ENCODE measurements around the gene ZNF778. TPM values are rescaled to one million over a fixed set of nuclear protein-coding genes. Genes with fewer than 3 reads are reported as not detected.
A peak's percentile ranks its signal among the peaks of the same experiment; 100 is the strongest.

The ZNF778 gene
- total and polyA plus RNA-seq, 2 of the 8 experiments (the other 6 are each of a cell fraction or from before 2014, with no cell fraction given): 9.5 to 21.9 TPM

DNA sequence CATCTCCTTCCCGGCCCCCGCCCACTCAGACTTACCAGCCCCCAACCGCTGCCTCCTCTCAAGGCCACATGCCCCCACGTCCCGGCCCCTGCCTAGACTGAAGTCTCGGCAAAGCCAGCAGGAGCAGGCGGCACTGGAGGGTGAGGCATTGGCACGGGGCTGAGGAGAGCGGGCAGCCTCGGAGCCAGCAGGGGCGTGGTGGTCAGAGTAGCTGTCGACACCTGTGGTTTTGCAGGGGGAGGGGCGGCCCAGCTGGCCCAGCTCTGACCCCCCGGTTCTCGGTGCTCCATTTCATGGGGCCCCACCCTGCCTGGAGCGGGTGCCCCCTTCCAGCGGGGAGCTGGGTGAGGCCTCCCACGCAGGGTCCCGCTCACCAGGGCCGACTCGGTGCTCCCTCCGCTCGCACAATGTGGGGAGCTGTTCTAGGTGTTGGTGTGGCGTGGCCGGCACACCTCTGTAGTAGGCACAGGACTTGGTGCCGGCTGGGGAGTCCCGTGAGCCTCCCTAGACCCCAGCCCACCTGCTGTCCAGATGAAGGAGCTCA is 41.3 kb upstream of the ZNF778 start:
- no peak overlapping the region for H2BK15ac ChIP-seq (ENCODE audit: low read length)
- H3K36me3 ChIP-seq (ENCODE audit: control insufficient read depth in 2 of 4, insufficient read depth in 4 of 4, low read length in 3 of 4): no peaks in the 10 kb centered on the region
- H3K4me1 ChIP-seq (replicated peaks in 1 of 4; ENCODE audit: control insufficient read depth in 3 of 4, insufficient read depth in 4 of 4, low read length in 3 of 4): peaks cover 0 to 16% (median 11%) of the 10 kb centered on the region in 4 experiments; a peak in 6 of 7 replicates
- no peaks in the 10 kb centered on the region for H3K9me3 ChIP-seq (ENCODE audit: insufficient read depth in 2 of 2, low read depth in 1 of 2, low read length in 1 of 2)
- H3K27ac ChIP-seq (ENCODE audit: low read depth, low read length): no peak overlapping the region
- H2AFZ ChIP-seq (ENCODE audit: low read length): no peak overlapping the region
- no peak overlapping the region for H4K5ac ChIP-seq (ENCODE audit: insufficient read length, low read depth, low read length)
- no peak overlapping the region for H4K8ac ChIP-seq (ENCODE audit: extremely low read depth, insufficient read depth, low read length)
- H3K9ac ChIP-seq (replicated peaks in 1 of 4; ENCODE audit: extremely low read depth in 1 of 4, low read depth in 3 of 4, low read length in 3 of 4): no peak overlapping the region
- H3K4me3 ChIP-seq (ENCODE audit: extremely low read depth in 1 of 4, insufficient read depth in 2 of 4, low read depth in 3 of 4, low read length in 4 of 4): no peak overlapping the region
- no peak overlapping the region for H3K56ac ChIP-seq (replicated peaks; ENCODE audit: insufficient read length, low read depth, low read length)
- DNase-seq (ENCODE audit: low read depth in 1 of 2, low spot score in 2 of 2) (peak in 1 of 2 experiments; percentile 46), FAIRE-seq (no peak)
- no peak overlapping the region for H3K4me2 ChIP-seq (ENCODE audit: insufficient read depth in 1 of 2, low read depth in 2 of 2, low read length in 2 of 2)
- H2BK5ac ChIP-seq (ENCODE audit: low read depth, low read length): no peak overlapping the region
- WGBS, 2 experiments (ENCODE audit: extremely low coverage in 1 of 2, insufficient coverage in 1 of 2, insufficient read length in 1 of 2, insufficient replicate concordance in 2 of 2, low coverage in 1 of 2, low lambda C conversion rate in 2 of 2, missing lambda C conversion rate in 1 of 2): 90% methylated on average over 12 of the region's 27 CpGs; no CpG with 5 or more reads in 1 of the 2 experiments
- no peak overlapping the region for H2BK20ac ChIP-seq (ENCODE audit: low read length)
- H3K79me2 ChIP-seq (ENCODE audit: control insufficient read depth in 1 of 2, insufficient read depth in 2 of 2, low read length in 2 of 2): no peaks in the 10 kb centered on the region
- H3K23me2 ChIP-seq (ENCODE audit: low read depth, low read length): no peaks in the 10 kb centered on the region; the same call in 1 of the 2 replicates
- H4K20me1 ChIP-seq (replicated peaks in 1 of 2; ENCODE audit: control insufficient read depth in 1 of 2, insufficient read depth in 2 of 2, low read length in 2 of 2): peaks cover 0 to 2% of the 10 kb centered on the region in 2 experiments
- no peak overlapping the region for H3K23ac ChIP-seq (ENCODE audit: insufficient read length)
- no peak overlapping the region for H2AK5ac ChIP-seq (ENCODE audit: low read depth, low read length)
- H3K79me1 ChIP-seq (ENCODE audit: low read depth, low read length): no peaks in the 10 kb centered on the region
- no peak overlapping the region for H2BK120ac ChIP-seq (replicated peaks; ENCODE audit: low read depth, low read length)
- ChIA-PET POLR2A (ENCODE audit: partially characterized antibody) (interaction anchor here (0.7 to 1.4 kb wide), 3 partner anchors 11 to 24 kb away, joined by 3 read pairs; no protein-coding TSS in a partner anchor), CTCF (ENCODE audit: partially characterized antibody) (interaction anchor here (1.4 to 2.0 kb wide), 2 partner anchors 9 to 24 kb away, joined by 4 read pairs; partner anchors contain the start of gene SLC22A31)
- H3K4ac ChIP-seq (replicated peaks; ENCODE audit: insufficient read length, low read depth, low read length): no peak overlapping the region
- H4K91ac ChIP-seq (replicated peaks; ENCODE audit: insufficient read length, low read length): no peak overlapping the region
- H3K27me3 ChIP-seq (replicated peaks in 1 of 4; ENCODE audit: control insufficient read depth in 3 of 4, extremely low read depth in 1 of 4, insufficient read depth in 3 of 4, low read length in 3 of 4): peaks cover 0 to 4% (median under 1%) of the 10 kb centered on the region in 4 experiments; a peak in 3 of 7 replicates
- no peak overlapping the region for H3K14ac ChIP-seq (ENCODE audit: insufficient read length)
- H2BK12ac ChIP-seq (ENCODE audit: low read depth, low read length): no peak overlapping the region
- H3K18ac ChIP-seq (ENCODE audit: extremely low read depth, low read length): no peak overlapping the region
- no peak for TF ChIP-seq CBX8 (IDR thresholded peaks at IDR 0.05; ENCODE audit: borderline replicate concordance, low read depth, low read length)
- TF ChIP-seq SAP30 (IDR thresholded peaks at IDR 0.05; ENCODE audit: insufficient read depth, insufficient replicate concordance, low read length): no peak
- TF ChIP-seq, protein P1, sequence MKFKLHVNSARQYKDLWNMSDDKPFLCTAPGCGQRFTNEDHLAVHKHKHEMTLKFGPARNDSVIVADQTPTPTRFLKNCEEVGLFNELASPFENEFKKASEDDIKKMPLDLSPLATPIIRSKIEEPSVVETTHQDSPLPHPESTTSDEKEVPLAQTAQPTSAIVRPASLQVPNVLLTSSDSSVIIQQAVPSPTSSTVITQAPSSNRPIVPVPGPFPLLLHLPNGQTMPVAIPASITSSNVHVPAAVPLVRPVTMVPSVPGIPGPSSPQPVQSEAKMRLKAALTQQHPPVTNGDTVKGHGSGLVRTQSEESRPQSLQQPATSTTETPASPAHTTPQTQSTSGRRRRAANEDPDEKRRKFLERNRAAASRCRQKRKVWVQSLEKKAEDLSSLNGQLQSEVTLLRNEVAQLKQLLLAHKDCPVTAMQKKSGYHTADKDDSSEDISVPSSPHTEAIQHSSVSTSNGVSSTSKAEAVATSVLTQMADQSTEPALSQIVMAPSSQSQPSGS (IDR thresholded peaks at IDR 0.05; ENCODE audit: low read length): no peak
- TF ChIP-seq MAFK (IDR thresholded peaks at IDR 0.05; ENCODE audit: low read depth, low read length): no peak
- TF ChIP-seq, protein P2, sequence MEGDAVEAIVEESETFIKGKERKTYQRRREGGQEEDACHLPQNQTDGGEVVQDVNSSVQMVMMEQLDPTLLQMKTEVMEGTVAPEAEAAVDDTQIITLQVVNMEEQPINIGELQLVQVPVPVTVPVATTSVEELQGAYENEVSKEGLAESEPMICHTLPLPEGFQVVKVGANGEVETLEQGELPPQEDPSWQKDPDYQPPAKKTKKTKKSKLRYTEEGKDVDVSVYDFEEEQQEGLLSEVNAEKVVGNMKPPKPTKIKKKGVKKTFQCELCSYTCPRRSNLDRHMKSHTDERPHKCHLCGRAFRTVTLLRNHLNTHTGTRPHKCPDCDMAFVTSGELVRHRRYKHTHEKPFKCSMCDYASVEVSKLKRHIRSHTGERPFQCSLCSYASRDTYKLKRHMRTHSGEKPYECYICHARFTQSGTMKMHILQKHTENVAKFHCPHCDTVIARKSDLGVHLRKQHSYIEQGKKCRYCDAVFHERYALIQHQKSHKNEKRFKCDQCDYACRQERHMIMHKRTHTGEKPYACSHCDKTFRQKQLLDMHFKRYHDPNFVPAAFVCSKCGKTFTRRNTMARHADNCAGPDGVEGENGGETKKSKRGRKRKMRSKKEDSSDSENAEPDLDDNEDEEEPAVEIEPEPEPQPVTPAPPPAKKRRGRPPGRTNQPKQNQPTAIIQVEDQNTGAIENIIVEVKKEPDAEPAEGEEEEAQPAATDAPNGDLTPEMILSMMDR (IDR thresholded peaks at IDR 0.05; ENCODE audit: control extremely low read depth in 1 of 3, insufficient read depth in 1 of 3, low read depth in 1 of 3, low read length in 3 of 3): no peak
- TF ChIP-seq CTBP2 (IDR thresholded peaks at IDR 0.05; ENCODE audit: borderline replicate concordance, insufficient read depth, insufficient read length, low read length): no peak
- TF ChIP-seq JUN (IDR thresholded peaks at IDR 0.05; ENCODE audit: low read depth, low read length): no peak
- TF ChIP-seq POLR2A (IDR thresholded peaks at IDR 0.05; ENCODE audit: control extremely low read depth in 1 of 2, low read depth in 2 of 2, low read length in 2 of 2): no peak
